Stimulated activated CD4-positive, alpha-beta T cell treated with anti-CD3 and anti-CD28 coated beads, Interleukin-2, amount 100 ng/mL, for 4 hours (primary cell): Measurements from ENCODE around the gene GLRX3.
"Not testable (repeated sequence)": the region's sequence is repeated elsewhere in the genome, so short reads cannot be mapped to it uniquely, and the experiment has no call there.

Experiments
- DNase-seq: peaks from one replicate; pipeline ENCODE4 v3.0.0-alpha.2; 2020; ENCODE audit warnings: low read depth

Gene GLRX3

DNA sequence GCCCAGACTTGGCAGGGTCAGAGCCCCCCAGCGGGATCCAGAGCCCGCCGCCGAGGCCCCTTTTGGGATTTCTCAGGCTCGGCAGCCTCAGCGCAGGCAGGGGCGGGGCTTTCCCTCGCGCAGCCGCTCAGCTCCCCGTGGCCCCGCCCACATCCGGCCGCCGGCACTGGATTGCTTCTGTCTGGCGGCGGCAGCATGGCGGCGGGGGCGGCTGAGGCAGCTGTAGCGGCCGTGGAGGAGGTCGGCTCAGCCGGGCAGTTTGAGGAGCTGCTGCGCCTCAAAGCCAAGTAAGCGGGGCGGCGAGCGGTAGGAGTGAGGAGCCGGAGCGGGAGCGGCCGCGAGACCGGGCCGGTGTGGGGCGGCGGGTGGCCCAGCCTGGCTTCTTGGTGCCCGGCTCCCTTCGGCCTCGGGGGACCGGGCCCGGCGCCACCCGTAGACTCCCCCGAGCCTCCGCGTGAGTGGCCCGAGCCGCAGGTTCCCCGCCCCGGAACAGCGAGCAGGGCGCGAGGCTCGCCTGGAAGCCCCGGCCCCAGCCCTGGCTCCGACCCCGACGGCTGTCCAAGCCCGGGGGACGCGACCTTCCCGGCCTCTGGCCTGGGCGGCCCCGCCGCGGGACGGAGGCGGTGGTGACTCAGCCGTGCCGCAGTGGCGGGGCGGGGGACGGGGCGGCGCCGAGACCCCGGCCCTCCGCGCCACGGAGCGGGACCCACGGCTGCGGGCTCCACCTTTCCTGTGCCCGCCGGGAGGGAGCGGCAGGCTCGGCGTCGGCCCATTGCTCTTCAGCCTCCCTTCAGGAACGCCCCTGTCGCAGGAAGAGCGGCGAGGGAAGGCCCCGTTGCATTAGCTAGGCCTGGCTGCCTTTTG is at the start of gene GLRX3:
Gene GLRX3, plus strand, starts transcription at position 166 of the 864 bp plus-strand sequence. Its CDS starts 30 bp downstream, at position 196.
- DNase-seq = peak; percentile 88

DNA sequence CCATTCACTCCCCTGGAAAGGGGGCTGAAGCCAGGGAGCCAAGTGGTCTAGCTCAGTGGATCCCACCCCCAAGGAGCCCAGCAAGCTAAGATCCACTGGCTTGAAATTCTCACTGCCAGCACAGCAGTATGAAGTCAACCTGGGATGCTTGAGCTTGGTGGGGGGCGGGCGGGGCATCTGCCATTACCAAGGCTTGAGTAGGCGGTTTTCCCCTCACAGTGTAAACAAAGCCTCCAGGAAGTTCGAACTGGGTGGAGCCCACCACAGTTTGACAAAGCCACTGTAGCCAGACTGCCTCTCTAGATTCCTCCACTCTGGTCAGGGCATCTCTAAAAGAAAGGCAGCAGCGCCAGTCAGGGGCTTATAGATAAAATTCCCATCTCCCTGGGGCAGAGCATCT is 45.6 kb upstream of the GLRX3 start:
- DNase-seq = not testable (repeated sequence)

DNA sequence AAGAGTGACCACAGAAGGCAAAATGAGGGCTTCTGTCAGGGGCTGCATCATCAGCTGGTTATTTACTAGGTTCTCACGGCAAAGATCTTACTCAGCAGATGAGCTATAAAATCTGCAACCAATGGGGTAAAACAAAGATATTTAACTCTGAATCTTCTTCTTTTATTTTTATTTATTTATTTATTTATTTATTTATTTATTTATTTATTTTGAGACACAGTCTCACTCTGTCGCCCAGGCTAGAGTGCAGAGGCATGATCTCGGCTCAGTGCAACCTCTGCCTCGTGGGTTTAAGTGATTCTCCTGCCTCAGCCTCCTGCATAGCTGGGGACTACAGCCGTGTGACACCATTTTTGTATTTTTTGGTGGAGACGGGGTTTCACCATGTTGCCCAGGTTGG is 36.8 kb upstream of the GLRX3 start:
- no peak for DNase-seq

DNA sequence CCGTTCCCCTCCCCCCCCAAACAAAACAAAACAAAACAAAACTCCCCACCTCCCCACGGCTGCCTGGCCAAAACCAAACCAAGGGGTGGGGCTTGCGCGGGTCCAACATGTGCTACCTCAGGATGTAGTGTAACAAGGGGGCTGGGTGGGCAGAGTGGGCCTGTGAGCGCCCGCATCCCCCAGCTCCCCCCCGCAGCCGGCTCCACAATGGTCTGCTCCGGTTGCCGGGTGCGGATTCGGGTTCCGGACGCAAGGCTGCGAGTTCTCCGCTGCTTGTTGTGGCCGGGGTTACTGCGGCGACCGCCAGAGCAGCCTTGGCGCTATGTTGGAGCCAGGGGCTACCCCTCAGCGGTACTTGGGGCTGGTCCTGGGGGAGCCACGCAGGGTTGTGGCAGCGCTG is 30.5 kb upstream of the GLRX3 start:
- no peak for DNase-seq

DNA sequence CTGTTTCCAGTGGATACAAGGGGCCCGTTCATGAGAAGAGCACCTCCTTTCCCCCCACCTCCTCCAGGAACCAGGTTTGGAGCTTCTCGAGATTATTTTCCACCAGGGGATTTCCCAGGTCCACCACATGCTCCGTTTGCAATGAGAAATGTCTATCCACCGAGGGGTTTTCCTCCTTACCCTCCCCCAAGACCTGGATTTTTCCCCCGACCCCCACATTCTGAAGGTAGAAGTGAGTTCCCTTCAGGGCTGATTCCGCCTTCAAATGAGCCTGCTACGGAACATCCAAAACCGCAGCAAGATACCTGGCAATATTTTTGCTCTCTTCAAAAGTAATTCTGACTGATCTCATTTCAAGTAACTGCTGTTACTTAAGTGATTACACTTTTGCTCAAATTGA is 28.0 kb upstream of the GLRX3 start:
- DNase-seq = not testable (repeated sequence)

DNA sequence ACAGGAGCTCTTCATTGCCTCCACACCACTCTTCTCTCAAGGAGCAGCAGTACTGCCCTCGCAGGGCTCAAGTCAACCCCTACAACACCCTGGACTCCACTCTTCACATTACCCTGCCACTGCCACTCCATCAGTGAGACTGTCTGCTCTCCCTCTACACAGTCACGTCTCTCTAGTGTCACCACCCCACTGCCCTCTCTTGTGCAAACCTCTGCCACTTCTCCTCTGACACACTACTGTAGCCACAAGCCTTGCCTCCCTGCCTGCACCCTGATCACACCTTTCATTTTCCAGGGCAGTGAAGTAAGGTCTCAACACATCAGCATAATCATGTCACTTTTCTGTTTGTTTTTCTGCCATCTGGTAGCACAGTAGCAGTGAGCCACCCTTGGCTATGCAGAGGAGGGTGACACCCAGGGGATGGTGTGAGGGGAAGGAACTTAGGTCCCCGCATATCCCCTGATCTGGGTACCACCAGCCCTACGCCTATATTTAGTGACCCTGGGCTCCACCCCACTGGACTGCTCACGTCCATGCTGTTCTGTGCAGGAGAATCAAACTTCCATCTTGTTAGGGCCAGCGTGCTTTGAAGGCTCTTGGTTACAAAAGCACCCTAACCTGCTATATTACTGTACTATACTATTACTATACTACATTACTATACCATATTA is 27.1 kb upstream of the GLRX3 start:
- DNase-seq = no peak

DNA sequence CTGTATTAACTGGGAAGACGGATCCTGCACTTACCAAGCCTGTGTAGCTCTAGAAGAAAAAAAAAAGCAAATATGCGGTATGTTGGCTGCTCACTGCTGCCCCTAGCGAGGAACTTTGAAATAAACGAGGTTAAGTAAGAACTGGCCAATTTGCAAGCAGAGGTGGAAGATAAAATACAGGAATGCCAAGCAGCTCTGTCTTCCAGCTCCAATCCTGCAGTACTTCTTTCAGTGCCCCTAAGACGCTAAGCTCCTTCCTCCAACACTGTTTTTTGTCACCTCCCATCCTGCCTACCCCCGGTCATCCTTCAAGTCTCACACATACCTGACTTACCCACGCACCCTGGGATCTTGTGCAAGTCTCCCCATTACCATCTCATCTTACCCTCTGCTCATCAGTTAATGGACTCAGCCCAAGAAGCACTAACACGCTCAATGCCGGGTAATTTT is 26.4 kb upstream of the GLRX3 start:
- DNase-seq = peak; percentile 61

DNA sequence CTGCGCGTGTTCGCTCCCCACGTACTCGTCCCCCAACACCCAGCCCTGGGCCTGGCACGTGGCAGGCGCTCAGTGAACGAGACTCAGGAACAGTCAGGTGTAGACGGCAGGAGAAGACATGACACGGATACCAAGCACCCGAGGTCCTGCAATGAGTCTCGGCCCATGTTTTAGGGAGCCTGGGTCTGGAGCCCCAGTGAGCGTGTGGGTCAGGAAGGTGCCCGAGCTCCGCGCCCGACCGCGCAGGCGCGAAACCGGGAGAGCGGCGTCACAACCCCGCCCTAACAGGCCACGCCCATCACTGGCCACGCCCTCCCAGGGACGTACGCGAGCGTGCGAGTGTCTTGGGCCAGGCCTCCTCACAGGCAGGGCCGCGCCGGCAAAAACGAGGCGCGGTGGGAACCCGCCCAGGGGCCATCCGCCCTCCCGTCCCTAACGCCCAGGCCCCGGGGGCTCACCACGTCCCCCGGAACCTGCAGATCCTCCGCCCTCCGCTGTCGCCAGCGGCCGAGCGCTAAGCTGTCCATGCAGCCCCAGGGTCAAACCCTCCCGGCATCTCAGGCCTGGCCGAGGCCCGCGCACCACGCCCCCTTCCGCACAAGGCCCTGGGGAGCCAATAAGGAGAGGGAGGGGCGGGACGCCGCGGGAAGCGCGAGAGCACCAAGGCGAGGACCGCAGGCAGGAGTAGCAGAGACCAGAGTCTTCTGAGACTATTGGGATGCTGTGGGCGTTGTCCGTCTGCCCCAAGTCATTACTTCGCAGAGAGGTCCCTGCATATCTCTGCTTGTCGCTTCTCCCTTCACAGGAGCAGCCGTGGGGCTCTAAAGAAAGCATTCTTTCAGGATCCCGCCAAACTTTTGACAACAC is 25.7 kb upstream of the GLRX3 start, which contains the start of gene C10orf143:
Gene C10orf143, minus strand, starts transcription at position 585 of the 867 bp plus-strand sequence. Its CDS starts 58 bp downstream, at position 527.
- peak; percentile 96 for DNase-seq

DNA sequence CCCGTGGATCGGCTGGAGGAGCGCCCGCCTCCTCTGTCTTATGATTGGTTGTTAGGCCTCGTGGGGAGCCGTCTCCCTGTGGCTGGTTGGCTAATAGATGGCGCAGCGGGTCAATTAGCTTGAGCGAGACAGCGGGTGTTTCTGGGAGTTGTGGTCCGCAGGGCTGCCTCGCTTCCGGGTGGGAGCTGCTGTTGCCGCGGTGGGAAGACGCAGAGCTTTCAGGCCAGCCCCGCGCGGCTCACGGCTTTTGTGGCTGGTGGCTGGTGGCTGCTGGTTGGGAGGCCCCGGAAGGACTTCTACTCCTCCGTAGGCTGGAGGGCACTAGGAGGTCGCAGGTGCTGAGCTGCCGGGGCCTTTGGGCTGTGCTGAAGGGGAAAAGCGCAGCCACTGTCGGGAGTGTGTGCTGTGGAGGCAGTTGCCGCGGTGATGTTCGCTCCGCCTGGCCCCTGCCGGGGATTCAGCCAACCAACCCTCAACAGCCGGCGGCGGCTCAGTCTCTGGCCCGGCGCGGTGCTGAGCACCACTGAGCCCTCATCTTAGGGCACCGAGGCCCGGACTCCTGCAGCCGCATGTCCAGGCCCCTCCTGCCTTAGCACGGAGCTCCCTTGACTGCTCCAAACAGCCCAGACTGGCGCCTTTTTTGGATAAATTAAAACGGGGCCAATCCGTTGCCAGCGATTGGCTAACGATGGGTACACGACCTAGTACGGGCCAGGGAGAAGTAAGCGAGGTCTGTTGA is 24.9 kb upstream of the GLRX3 start:
- peak; percentile 93 for DNase-seq

DNA sequence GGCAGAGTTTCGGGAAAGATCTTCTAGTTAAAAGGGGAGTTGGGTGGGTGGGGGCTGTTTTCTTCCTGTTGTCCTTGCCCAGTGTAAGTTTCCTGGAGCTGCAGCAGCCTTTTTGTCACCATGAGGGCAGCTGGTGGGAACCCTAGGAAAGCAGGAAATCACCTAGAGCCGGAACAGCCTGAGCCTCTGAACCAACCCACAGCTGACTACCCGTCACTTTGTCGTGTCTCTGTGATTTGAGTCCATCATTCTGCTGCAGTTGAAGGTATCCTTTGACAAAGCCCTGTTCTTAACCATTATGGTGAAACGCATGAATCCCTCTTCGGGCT is 24.4 kb upstream of the GLRX3 start:
- DNase-seq = no peak

DNA sequence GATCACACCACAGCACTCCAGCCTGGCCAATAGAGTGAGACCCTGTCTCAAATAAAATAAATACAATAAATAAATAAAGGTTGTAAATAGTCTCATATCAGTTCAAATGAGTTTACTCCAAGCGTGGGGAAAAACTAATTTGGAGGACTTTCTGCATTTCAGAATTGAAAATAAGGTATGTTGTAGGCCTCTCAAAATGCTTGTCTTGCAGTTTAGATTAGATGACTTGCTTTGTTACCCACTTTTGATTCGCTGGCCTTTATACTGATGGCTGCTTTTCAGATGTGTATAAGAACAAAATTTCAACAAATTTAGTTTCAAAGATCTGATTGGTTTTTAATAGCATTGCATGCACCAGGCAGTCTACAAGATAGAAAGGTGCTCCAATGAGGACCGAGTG is 23.4 kb upstream of the GLRX3 start:
- no peak for DNase-seq

DNA sequence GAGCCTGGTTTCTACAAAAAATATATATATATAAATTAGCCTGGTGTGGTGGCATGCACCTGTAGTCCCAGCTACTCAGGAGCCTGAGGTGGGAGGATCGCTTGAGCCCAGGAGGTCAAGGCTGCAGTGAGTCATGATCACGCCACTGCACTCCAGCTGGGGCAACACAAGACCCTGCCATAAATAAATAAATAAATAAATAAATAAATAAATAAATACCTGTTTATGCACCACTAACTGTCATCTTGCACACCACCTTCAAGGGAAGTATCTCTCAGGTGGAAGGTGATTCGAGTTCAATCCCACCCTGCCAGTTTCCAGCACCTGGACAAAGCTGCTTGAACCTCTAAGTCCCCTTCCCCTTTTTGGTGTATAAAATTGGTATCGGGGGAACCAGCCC is 19.2 kb upstream of the GLRX3 start:
- DNase-seq = not testable (repeated sequence)

DNA sequence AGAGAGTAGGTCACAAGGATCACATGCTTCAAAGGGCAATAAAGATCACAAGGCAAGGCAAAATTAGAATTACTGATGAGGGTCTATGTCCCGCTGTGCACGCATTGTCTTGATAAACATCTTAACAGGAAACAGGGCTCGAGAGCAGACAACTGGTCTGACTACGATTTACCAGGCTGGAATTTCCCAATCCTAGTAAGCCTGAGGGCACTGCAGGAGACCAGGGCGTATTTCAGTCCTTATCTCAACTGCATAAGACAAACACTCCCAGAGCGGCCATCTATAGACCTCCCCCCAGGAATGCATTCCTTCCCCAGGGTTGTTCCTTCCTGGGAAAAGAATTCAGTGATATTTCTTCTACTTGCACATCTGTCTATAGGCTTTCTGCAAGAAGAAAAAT is 18.7 kb upstream of the GLRX3 start:
- DNase-seq = not testable (repeated sequence)

DNA sequence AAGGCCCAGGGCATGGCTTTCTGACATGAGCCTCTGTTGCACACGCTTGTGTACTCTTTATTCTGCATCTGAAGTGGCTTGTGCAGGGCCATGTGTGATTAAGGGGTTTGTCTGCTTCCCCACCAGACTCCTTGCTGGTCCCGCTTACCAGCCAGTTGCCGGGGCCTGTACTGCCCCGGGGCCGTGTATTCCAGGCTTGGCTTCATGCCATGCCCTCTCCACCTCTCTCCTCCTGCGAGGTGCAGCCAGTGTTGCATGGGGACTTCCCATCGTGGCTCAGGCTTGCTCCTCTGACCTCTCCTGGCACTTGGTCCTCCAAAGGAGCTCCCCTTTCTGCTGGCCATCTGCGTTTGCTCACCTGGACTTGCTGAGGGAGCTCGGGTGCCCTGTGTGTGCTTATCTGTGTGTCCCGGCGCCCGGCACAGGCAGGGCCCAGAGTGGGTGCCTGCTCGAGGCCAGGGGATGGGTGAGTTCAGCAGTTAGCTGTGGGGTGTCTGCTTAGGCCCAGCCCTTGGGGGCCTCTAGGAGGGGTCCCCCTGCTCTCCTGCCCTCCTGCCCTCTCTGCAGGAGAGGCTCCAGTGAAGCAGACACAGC is 14.6 kb upstream of the GLRX3 start:
- DNase-seq = no peak

DNA sequence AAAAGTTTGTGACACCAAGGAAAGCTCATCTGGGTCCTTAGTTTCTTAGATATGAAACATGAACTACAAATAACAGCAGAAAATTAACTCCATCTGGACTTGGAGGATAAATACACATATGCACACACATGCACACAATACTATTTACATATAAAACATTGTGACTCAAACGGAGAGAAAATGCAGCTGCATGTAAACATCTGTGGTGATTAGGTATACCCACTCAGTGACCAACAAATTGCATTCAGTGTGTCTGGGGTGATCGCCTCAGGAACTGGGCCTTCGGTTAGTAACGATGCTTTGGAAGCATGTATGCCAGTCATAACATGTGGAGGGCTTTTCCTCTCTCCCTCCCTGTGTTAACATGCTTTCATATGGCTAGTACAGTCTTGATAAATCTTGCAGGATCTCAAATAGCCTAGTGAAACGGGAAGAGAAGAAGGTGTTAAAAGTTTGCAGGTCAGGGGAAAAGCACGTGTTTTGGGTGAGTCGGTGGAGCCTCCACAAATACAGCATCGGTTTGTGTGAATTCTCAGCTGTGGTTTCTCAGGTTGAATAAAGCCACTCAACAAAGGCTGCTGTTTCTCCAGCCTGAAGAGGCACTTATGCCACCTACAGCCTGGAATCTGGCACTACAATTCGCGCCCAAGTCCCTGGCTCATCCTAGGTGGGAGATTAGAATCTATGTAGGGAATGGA is 8.7 kb upstream of the GLRX3 start:
- no peak for DNase-seq

DNA sequence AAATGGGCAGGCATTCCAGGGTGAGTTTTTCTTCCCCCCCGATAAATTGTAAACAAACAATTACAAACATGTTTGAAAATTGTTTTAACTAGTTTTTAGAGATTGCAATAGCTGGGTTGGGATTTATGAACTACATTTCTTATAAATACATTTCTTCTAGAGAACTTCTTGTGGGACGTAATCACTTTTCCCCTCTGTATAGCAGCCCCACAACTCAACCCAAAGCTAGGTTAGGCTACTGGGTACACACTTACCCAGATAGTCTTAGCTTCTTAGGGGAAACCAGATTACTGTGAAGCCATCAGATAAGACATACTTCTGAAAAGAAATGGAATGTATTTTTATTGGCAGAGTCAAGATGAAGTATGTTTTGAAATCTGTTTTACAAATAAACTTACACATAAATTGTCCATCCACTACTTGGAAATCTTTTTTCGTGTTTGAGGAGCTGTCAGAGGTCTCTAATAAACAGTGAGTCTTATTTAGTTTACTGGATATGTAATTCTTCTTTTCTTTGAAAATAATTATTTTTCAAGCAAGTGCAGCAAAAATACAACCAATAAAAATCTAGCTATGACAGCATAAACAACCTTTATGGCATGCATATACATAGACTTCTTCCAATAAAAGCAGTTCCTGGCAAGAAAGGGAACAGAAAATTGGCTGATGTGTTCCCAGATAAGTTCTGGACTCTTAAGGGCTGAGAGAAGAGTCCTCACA is 8.0 kb upstream of the GLRX3 start:
- DNase-seq = no peak

DNA sequence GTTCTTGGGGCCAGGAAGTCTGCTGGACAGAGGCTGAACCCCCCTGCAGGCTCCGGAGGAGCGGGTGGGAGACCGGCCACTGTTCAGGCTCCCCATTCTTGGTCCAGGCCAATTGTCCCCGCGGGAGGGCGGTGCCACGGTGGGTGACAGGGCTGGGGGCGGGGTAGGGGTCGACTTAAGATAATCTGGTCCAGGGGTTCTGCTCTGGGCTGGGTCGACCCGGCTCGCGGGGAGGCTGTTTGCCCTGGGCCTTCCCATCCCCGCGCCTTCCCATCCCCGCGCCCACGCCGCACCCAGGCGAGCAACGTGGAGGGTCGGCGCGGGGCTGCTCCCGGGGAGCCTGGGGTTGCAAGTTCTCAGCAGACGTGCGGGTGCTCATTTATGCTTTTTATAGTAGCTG is 7.3 kb upstream of the GLRX3 start:
- no peak for DNase-seq

DNA sequence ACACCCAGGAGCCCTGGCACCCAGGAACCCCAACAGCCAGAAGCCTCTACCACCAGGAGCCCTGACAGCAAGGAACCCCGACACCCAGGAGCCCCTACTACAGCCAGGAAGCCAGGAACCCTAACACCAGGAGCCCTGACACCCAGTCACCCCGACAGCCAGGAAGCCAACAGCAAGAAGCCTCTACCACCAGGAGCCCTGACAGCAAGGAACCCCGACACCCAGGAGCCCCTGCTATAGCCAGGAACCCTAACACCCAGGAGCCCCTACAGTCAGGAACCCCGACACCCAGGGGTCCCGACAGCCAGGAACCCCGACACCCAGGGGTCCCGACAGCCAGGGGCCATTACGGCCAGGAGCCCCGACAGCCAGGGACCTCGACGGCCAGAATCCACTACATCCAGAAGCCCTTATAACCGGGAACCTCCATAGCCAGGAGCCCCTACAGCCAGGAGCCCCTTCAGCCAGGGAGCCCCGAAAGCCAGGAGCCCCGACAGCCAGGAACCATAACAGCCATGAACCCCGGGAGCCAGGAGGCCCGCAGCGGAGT is 440 bp upstream of the GLRX3 start:
- DNase-seq = no peak

DNA sequence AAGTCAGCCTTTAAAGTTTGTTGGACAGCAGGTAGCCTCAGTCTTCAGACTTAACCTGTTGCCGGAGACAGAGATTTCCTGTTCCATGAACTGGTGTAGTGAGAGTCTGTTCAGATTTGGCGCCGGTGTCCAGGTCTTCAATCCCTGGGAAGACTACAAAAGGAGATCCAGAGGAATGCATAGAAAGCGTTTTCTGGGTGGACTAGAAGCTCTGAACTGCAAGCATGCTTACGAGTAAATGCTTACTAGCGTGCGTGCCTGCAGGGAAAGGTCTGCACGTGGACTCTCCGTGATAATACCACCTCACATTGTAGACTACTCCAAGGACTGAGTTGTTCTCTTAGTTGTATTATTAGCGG is 878 bp downstream of the GLRX3 start:
- no peak for DNase-seq
